Stomach smooth muscle (tissue), 2 donors: Measurements from ENCODE around the gene CCDC66.
"Not testable (repeated sequence)": the region's sequence is repeated elsewhere in the genome, so short reads cannot be mapped to it uniquely, and the experiment has no call there.

Experiments
- H3K27ac ChIP-seq: one replicate; pipeline ENCODE4 v1.7.0; 2013; ENCODE audit warnings: mild to moderate bottlenecking, low read length, inconsistent platforms
- H3K27me3 ChIP-seq, 2 donors: one replicate each; pipeline ENCODE4 v1.7.0; 2013; ENCODE audit warnings: low read length in 2 of 2; ENCODE audit not compliant: insufficient read depth in 2 of 2, control insufficient read depth in 1 of 2
- H3K36me3 ChIP-seq, 2 donors: one replicate each; pipeline ENCODE4 v1.7.0; 2013; ENCODE audit warnings: low read length in 2 of 2; ENCODE audit not compliant: control insufficient read depth in 2 of 2, insufficient read depth in 2 of 2
- H3K4me1 ChIP-seq: one replicate; pipeline ENCODE4 v1.7.0; 2013; ENCODE audit warnings: low read length; ENCODE audit not compliant: control insufficient read depth, insufficient read depth
- H3K4me3 ChIP-seq, 2 donors: one replicate each; pipeline ENCODE4 v1.7.0; 2013; ENCODE audit warnings: low read length in 2 of 2
- H3K9ac ChIP-seq, 2 donors: one replicate each; pipeline ENCODE4 v1.7.0; 2013; ENCODE audit warnings: low read length in 2 of 2, mild to moderate bottlenecking in 1 of 2
- H3K9me3 ChIP-seq, 2 donors: one replicate each; pipeline ENCODE4 v1.7.0; 2013; ENCODE audit warnings: low read length in 2 of 2; ENCODE audit not compliant: control insufficient read depth in 2 of 2
- donor health status: healthy.
- donor health status: Pancreatic carcinoma.

The CCDC66 gene

GRCh38 chr3:56556908-56557830 is at the start of gene CCDC66:
Gene CCDC66, plus strand, starts transcription at chr3:56557175. Its CDS starts 68 bp downstream, at chr3:56557243.
- H3K9ac ChIP-seq: peak within 1 kb of the TSS; percentile 86 to 91
- no peaks in the 10 kb centered on the region for H3K27me3 ChIP-seq
- H3K36me3 ChIP-seq: peaks cover 3 to 4% of the 10 kb centered on the region in 2 donors
- H3K27ac ChIP-seq: peak within 1 kb of the TSS; percentile 77
- peaks cover 4% of the 10 kb centered on the region for H3K4me1 ChIP-seq
- H3K9me3 ChIP-seq: no peaks in the 10 kb centered on the region
- H3K4me3 ChIP-seq: peak within 1 kb of the TSS; percentile 89 to 91

- H3K36me3 ChIP-seq: no peaks in the 10 kb centered on the region
- no peaks in the 10 kb centered on the region for H3K4me1 ChIP-seq
- no peak overlapping the region for H3K27ac ChIP-seq
These were observed 37.3 kb upstream of the CCDC66 start for GRCh38 chr3:56519641-56520040.

GRCh38 chr3:56522374-56522773 is 34.6 kb upstream of the CCDC66 start:
- no peaks in the 10 kb centered on the region for H3K36me3 ChIP-seq
- H3K4me3 ChIP-seq: no peak overlapping the region
- no peak overlapping the region for H3K9ac ChIP-seq
- H3K27ac ChIP-seq: no peak overlapping the region
- H3K27me3 ChIP-seq: peaks cover 0 to 4% of the 10 kb centered on the region in 2 donors
- no peaks in the 10 kb centered on the region for H3K4me1 ChIP-seq
- no peaks in the 10 kb centered on the region for H3K9me3 ChIP-seq

More at GRCh38 chr3:56519641-56520040, 37.3 kb upstream of the CCDC66 start:
- Histone ChIP-seq H3K4me3 (no peak overlapping the region), H3K27me3 (no peaks in the 10 kb centered on the region), H3K9ac (no peak overlapping the region), H3K9me3 (no peaks in the 10 kb centered on the region)

DNA sequence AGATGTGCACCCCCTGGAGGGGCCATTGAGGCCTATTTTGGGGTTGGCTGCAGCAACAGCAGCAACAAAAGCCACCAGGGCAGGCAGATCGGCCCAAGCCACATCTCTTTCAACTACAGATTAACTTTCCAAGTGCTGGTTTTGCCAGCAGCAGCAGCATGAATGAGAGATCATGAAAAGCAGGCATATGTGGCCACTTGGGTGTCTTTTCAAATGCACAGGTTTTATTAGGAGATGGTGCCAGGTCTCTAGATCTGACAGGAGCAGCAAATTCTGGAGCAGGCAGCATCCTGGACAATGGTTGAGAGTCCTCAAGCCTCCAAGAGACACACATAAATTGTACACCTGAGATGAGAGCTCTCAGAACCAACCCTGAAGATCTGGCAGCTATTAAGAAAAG is 31.7 kb upstream of the CCDC66 start:
- Histone ChIP-seq H3K4me3 (no peak overlapping the region), H3K36me3 (no peaks in the 10 kb centered on the region), H3K9me3 (no peaks in the 10 kb centered on the region), H3K27ac (no peak overlapping the region), H3K27me3 (peaks cover 0 to 4% of the 10 kb centered on the region in 2 donors), H3K9ac (no peak overlapping the region), H3K4me1 (no peaks in the 10 kb centered on the region)

DNA sequence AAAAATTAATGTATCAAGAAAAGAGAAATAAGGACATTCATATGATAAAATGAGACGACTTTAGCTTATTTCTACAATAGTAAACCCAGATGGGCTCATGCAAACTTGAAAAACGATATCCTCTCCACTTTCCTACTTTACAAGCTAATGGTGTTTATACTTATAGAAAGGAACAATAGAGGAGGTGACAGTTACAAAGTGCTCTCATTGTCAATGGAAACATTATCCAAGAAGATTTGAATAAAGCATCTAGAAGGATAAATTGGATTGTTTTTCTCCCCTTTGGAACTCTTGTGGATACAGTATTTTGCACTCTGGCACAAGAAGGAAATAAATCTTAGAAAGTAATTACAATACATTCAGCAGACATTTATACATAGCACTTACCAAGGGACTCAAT is 20.2 kb upstream of the CCDC66 start:
- Histone ChIP-seq H3K27ac (no peak overlapping the region), H3K27me3 (no peaks in the 10 kb centered on the region), H3K36me3 (no peaks in the 10 kb centered on the region), H3K9ac (no peak overlapping the region), H3K4me3 (no peak overlapping the region), H3K4me1 (no peaks in the 10 kb centered on the region), H3K9me3 (no peaks in the 10 kb centered on the region)

DNA sequence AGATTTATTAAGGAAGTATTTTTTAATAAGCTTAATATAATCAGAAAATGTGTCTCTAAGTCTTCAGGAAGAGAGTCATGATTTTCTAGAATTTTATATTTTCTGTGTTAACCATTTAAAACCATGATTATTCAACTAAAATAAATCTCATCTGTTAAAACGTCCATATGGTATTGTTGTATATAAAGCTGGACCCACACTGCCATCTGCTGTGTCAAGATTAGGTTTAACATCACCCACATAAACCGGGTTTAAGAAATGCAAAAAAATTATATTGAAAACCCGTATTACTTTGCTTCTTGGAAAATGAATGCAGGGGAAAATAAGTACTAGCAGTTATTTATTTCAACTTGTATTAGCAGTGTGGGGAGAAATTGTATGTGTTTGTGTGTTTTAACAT is 9.5 kb upstream of the CCDC66 start:
- Histone ChIP-seq H3K9ac (no peak overlapping the region), H3K4me1 (no peaks in the 10 kb centered on the region), H3K4me3 (no peak overlapping the region), H3K9me3 (no peaks in the 10 kb centered on the region), H3K36me3 (no peaks in the 10 kb centered on the region), H3K27me3 (peaks cover 0 to 3% of the 10 kb centered on the region in 2 donors), H3K27ac (no peak overlapping the region)

GRCh38 chr3:56557831-56558170 is 826 bp downstream of the CCDC66 start:
- peak overlapping the region; percentile 77 for H3K27ac ChIP-seq

DNA sequence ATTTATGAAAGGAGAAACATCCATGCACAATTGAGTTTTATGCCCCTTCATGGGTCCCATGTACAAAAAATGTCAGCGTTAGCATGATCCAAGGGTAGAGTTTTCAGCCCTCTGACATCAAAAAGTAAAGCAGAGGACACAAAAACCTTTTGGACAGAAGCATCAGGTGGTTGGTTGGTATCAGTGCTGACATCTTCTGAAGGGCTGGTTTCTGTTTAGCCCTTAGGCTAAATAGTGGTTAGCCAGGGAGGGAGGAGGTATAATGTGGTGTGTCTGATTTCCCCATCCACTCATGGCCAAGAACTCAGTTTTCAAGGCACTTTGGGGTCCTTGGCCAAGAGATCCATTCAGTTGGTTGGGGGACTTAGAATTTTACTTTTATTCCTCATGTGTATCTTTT is 16.5 kb downstream of the CCDC66 start:
- Histone ChIP-seq H3K9me3 (no peaks in the 10 kb centered on the region), H3K4me1 (no peaks in the 10 kb centered on the region), H3K27me3 (no peaks in the 10 kb centered on the region), H3K9ac (no peak overlapping the region), H3K27ac (no peak overlapping the region), H3K4me3 (no peak overlapping the region), H3K36me3 (peaks cover 19 to 23% of the 10 kb centered on the region in 2 donors)

More at GRCh38 chr3:56557831-56558170, 826 bp downstream of the CCDC66 start:
- peak overlapping the region; percentile 37 to 91 for H3K9ac ChIP-seq
- peaks cover 3 to 4% of the 10 kb centered on the region in 2 donors for H3K36me3 ChIP-seq
- peak overlapping the region; percentile 89 to 91 for H3K4me3 ChIP-seq
- peaks cover 4% of the 10 kb centered on the region for H3K4me1 ChIP-seq
- no peaks in the 10 kb centered on the region for H3K27me3 ChIP-seq
- no peaks in the 10 kb centered on the region for H3K9me3 ChIP-seq

DNA sequence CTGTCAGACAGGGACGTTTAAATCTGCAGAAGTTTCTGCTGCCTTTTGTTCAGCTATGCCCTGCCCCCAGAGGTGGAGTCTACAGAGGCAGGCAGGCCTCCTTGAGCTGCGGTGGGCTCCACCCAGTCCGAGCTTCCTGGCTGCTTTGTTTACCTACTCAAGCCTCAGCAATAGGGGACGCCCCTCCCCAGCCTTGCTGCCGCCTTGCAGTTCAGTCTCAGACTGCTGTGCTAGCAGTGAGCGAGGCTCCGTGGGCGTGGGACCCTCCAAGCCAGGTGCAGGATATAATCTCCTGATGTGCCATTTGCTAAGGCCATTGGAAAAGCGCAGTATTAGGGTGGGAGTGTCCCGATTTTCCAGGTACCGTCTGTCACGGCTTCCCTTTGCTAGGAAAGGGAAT is 25.0 kb downstream of the CCDC66 start:
- H3K27ac ChIP-seq, H3K36me3 ChIP-seq, H3K4me1 ChIP-seq, H3K27me3 ChIP-seq, H3K4me3 ChIP-seq, H3K9me3 ChIP-seq, H3K9ac ChIP-seq: not testable (repeated sequence)

- not testable (repeated sequence) for H3K36me3 ChIP-seq, H3K9ac ChIP-seq, H3K27ac ChIP-seq, H3K4me3 ChIP-seq, H3K4me1 ChIP-seq, H3K9me3 ChIP-seq, H3K27me3 ChIP-seq
These were observed 27.3 kb downstream of the CCDC66 start for GRCh38 chr3:56584275-56584674.

- H3K4me1 ChIP-seq: no peaks in the 10 kb centered on the region
- peaks cover 2 to 9% of the 10 kb centered on the region in 2 donors for H3K36me3 ChIP-seq
- no peaks in the 10 kb centered on the region for H3K9me3 ChIP-seq
- H3K9ac ChIP-seq: no peak overlapping the region
- H3K27ac ChIP-seq: no peak overlapping the region
- H3K4me3 ChIP-seq: no peak overlapping the region
- H3K27me3 ChIP-seq: no peaks in the 10 kb centered on the region
These were observed 33.8 kb downstream of the CCDC66 start for GRCh38 chr3:56590814-56591213.
